ENCODE data around the gene EVA1B. TPM values are rescaled to one million over a fixed set of nuclear protein-coding genes. Genes with fewer than 3 reads are reported as not detected.

Gene EVA1B
- total RNA-seq, 1 donor from 2014 or later = 25.7 TPM

DNA sequence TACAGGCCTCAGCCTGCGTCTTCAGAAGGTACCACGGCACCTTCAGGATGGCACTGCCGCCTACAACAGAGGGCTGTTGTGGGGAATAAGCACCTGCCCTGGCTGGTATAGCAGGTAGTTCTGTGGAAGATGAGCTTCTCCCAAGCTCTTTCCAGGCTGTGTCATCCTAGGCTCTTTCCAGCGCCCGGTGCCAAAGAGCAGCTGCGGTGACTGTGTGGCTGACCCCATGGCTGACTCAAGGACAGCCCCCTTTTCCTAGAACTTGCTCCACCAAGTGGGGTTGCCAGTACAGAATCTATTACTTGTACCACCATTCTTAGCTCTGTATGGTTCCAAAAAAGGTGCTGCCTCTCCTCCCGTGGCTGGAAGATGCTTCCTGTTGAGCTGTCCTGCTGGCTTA is 21.9 kb upstream of the EVA1B start:
- no peak for DNase-seq

DNA sequence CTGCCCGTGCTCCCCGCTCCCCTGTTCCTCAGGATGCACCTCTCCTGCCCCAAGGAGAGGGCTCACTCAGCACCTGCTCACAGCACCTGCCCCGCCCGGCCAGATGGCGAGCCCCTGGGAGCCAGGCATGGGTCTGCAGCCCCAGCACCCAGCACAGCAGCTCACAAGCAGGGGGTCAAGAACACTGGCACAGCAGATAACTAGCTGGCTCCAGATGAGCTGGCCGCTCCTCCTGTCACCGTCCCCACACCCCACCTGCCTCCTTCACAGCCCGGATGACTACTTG is 20.9 kb upstream of the EVA1B start:
- DNase-seq = no peak

- DNase-seq = no peak
These were observed 20.4 kb upstream of the EVA1B start for GRCh38 chr1:36343651-36344394.

DNA sequence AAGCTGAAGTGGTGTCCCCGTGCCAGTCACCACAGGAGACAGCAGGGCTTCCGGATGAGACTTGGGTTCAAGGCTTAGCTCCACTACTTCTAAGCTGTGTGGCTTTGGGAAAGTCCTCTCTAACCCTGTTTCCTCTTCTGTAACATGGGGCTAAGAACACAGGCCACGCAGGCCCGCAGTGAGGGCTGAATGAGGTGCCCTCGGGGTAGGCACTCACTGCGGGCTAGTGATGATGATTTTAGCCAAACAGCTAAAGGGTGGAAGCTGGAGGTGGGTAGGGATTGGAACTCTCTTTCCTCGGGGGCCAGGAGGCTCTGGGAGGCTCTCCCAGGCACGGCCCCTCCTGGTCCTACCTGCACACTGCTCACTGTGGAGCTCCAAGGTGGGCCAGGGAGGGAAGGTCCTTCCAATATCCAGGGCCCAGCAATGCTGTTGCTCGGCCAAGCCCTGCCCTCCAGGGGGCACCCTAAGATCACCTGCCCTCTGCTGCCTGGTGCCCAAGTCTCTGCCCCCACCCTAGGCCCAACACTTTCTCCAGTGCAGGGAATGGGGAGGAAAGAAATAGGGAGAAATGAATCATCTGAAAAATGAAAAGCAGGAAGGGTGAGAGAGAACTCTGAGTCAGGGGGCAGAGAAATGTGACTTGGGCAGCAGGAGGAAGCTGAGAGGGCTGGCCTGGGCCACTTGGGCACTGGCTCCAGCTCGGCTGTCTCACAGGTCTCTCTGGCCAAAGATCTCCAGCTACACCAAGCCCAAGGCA is 19.2 kb upstream of the EVA1B start:
- peak; percentile 35 for DNase-seq

DNA sequence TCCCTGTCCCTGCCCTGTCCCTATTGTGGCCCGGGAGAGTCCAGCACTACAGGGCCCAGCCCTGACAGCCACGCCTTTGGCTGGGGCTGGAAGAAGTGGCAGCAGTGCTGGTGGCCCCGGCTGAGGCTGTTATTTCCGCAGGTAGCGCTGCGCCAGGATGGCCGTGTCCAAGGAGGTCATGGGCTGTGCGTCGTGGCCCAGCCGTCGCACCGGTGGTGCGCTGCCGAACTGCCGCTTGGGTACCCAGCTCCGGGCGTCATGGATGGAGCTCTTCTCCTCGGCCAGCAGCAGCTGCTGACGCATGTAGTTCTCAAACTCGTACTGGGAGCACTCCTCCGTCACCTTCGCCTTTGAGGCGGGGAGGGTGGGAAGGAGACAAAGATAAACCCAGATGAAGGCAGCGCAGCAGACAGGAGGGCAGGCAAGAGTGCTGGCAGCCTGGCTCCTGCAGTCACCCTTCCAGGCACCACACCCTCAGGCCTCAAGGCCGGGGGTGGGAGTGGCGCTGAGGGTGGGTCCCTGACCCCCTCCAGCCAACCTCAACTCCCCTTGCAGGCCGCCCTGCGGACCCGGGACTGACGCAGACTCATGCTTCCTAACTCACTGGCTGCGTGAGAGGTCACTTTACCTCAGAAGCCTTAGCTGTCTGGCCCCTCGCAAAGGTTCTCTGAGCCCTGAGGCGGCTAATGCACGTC is 18.3 kb upstream of the EVA1B start:
- no peak for DNase-seq

DNA sequence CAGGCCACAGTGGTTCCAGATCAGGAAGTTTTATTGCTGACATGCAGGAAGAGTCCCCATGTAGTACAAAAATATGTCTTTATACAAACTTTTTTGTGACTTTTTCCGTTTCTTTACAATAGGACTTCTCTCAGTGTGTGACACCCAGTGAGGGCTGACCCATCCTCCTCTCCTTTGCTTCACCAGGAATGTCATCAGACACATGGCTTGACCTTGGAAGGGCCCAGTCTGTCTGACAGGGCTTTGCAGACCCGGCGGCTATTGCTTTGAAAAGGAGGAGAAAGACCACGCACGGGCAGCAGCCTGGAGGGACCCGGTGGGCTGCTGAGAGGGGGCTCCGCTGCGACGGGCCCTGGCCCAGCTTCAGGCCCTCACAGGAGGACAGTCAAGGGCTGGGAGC is 16.2 kb upstream of the EVA1B start:
- no peak for DNase-seq

DNA sequence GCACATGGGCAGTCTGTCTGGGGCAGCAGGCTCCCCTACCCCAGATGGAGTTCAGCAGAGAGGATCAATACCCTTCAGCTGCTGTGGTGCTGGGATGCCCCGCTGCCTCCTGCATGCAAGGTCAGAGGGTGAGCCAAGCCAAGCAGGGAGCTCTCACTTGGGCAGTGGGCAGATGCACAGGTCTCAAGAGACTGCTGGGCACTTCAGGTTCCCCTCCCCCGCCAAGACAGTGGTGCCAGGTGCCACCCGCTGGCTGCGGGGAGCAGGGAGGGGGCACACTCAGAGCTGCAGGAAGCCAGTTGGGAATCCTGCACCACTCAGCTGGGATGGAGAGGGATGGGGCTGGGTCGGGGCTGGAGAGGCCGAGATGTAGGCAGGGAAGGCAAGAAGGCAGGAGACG is 15.8 kb upstream of the EVA1B start:
- DNase-seq = no peak

DNA sequence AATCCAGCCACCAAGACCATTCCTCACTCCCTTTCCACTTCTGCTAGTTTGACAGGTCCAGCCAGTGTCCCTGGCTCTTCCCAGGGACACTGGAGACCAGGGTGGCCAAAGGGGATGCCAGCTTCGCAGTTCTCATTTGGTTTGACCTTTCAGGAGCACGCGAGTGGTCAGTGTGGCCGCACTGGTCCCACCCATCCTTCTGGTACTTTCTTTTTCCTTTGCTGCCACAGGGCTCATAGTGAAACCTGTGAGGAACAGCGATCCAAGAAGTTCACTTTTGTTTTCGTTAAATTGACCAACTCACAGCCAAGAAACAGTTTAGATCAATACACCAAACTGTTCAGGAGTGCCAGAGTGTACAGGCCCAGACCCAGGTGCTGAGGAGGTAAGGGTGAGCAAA is 14.4 kb upstream of the EVA1B start:
- no peak for DNase-seq

DNA sequence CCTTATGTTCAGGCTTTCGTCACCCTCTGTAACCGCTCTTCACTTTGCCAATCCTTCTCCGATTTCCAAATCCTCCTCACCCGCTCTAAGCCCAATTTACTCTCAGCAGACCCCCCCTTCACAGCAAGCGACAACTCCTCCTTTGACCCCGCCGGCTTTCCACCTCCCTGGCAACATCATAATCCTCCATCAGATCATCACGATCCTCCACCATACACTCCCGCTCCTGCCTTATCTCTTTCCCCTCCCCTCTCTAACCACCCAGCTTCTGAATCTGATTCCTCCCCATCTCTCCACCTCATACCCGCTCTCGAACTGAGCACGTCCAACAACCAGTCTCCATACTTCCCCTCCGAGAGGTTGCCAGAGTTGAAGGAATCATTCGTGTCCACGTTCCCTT is 7.5 kb upstream of the EVA1B start:
- no peak for DNase-seq

GRCh38 chr1:36329817-36330216 is 6.4 kb upstream of the EVA1B start:
- no peak for DNase-seq

- peak; percentile 50 for DNase-seq
These were observed 5.3 kb upstream of the EVA1B start for GRCh38 chr1:36328713-36329112.

- DNase-seq = no peak
These were observed 4.6 kb upstream of the EVA1B start for GRCh38 chr1:36328088-36328480.

DNA sequence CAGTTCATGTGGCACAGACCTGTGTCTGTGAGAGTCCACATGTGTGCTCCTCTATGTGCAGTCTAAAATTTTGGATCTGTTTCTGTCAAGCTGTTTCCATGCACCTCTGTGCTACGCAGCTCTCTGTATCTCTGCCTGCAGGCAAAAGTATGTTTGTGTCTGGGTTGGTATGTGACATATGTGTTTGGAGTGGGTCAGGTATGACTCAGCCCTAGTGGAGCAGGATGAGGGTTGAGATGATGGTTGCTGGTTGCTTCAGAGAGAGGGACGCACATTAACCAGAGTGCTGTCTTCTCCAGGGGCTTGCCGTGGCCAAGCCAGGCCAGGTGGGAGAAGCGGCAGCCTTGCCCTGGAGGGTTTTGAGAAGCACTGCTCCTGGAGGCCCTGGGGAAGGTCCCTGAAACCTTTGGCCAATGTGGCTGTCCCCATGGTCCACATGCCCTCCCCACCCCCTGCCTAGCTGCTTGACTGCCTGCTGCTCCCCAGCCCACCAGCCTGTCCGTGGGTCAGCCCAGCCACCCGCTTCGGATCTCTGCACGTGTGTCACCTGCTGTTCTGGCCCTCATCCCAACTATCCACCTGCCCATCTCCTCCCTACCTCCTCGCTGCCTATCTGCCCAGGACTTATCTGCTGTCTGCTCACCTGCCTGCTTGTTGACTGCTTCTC is 4.1 kb upstream of the EVA1B start:
- no peak for DNase-seq

DNA sequence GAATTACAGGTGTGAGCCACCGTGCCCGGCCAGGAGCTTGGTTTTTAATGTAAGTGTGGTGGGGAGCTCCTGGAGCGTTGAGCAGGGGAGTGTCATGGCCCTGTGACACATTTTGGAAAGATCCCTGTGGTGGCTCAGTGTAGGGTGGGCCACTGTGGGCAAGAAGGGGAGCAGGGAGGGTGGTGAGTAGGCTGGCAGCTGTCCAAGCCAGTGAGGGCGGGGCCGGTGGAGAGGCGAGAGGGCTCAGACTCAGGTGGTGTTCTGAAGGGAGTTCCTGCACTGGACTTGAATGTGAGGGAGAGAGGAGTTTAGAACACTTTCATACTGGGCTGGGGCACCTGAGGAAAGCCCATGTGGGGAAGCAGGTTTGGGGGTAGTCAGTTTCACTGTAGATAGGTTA is 3.1 kb upstream of the EVA1B start:
- peak; percentile 25 for DNase-seq

- DNase-seq = no peak
These were observed 883 bp upstream of the EVA1B start for GRCh38 chr1:36324353-36324703.

DNA sequence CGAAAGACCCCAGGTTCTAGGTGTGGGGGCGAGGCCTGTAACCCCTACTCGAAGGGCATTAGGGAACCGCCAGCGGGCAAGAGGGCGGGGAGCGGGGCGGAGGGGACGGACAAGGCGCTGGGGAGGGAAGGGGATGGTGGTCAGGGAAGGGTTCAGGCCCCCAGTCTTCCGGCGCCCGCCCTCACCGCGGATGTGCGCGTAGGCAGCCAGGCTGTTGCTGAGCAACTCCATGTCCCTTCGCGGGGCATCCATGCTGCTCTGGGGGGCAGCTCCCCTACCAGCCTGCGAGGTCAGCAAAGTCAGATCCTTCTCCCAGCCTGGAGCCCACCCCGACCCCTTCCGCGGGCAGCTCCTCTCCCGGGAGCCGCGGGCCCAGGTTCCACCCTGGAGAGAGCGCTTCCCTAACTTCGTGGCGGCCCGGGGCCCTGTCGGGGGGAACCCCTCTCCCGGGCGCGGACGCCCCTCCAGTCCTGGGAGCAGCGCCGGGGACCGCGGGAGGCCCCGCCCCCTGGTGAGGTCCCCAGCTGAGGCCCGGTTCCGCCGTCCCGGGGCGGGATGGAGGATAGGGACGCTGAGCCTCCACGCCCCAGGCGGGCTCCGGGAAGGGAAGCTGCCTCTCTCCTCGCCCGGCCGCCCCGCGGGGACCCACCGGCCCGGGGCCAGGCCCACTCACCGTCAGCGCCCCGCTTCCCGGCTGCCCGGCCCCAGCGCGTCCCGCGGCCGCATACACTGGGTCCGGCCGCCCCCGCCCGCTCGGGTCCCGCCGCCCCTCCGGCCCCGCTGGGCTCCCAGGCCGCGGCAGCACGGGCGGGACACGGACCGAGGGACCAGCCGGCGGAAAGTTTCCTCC is 434 bp downstream of the EVA1B start:
- DNase-seq = peak; percentile 54

GRCh38 chr1:36322041-36322785 is 1.2 kb downstream of the EVA1B start:
- no peak for DNase-seq

DNA sequence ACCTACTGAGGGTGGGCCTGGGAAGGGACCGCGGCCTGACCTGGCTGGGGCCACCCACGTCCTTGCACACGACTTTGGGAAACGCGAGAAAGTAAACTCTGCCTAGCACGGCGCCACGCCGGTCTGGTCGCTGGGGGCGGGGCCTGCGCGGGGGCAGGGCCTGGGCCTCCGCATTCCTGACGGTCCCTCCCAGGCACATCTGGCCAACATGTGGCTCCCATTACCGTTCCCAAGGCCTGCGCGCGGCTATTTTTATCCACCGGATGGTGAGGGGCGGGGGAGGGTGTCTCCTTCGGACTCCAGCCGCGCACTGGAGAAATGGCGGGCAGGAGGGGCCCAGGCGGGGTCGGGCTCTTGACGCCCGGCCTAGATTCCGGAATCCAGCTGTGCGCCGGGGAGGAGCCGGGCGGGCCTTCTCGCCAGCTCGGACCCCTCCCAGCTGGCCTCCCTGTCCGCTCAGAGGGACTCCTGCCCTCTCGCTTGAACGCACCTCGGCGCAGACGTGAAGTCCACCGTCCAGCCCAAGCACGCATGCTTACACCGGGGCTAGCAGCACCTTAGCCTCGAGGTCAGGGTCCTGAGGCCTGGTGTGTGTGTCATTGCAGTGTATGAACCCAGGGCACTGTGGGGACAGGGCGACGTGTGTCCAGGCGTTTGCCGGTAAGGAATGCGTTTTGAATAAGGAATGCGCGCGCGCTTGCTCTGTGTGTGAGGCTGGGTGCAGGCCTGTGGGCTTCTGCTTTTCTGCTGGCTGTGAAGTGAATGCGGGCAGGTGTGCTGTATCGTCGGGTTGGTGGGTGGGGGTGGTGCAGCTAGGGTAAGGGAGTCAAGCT is 2.1 kb downstream of the EVA1B start:
- DNase-seq = peak; percentile 97

GRCh38 chr1:36320767-36321118 is 2.7 kb downstream of the EVA1B start:
- DNase-seq = no peak

DNA sequence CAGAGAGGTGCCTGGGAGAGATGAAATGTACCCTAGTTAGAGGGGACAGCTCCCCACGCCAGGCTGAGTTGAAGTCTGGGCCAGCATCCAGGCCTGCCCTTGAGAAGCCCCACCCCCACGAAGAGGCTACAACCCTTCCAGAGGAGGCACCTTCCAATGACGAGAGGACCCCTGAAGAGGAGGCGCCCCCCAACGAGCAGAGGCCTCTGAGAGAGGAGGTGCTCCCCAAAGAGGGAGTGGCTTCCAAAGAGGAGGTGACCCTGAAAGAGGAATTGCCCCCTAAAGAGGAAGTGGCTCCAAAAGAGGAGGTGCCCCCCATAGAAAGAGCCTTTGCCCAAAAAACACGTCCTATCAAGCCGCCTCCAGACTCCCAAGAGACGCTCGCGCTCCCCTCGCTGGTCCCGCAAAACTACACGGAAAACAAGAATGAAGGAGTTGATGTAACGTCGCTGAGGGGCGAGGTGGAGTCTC is 3.1 kb downstream of the EVA1B start:
- DNase-seq = peak; percentile 38
